ENCODE results near the gene ZNF716. TPM values are rescaled to one million over a fixed set of nuclear protein-coding genes. Genes with fewer than 3 reads are reported as not detected.

The ZNF716 gene
- total RNA-seq, 4 donors from 2014 or later, result not detected

DNA sequence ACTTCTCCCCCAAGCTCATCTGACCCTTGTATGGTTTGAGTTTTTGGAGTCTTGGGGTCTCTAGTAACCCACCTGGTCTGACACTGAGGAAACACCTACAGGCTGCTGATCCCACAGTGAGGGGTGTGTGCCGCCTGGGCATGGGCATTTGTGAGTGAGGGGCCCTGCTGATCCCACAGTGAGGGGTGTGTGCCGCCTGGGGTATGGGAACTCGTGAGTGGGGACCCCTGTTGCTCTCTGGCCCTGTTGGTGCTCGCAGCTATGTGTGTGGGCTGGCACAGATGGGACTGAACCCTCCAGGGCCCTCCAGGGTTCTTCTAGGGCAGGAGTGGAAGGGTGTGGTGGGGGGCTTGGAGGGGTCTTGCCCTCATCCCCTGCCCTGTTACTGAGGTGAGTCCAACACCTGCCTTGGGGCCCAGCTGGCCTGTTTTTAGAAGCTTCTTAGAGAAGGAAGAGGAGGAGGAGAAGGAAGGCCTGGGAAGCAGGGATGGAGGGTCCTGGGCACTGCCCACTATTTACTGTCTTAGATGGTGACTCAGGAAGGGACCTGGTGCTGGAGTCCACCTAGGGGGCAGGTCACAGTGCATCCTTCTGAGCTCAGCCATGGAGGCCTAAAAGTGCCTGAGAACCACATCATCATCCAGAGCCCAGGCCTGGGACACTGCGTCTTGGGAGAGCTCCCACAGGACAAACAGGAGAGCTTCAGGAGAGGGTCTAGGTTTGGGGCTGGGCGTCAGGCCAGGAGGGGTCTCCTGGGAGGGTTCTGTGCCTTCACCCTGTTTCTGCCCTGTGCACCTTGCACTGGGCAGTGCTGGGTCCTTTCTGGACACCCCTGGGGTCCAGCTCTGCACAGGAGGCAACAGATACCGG, 36.2 kb upstream of the ZNF716 start:
- WGBS, 2 donors (ENCODE audit: low coverage in 1 of 2), result 100% methylated on average over 1 of the region's 7 CpGs
- H3K27ac ChIP-seq, result no peak overlapping the region
- ATAC-seq, result no peak

DNA sequence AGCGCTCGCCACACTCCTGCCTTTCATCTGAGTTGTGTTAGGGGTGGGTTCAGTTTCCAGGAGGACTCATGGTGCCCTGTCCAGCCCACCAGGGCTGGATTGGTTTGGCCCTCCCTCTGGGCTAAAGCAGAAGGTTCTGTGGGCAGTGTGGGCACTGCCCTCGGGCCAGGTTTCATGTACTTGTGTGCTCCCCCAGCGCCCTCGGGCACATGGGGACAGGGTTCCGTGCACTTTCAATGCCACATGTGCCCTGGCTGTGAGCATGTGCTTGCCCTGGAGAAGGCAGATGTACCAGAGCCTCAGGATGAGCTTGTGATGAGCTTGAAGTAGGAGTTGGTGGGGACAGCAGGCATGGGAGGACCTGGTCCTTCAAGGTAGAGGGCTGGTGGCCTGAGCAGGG, 35.6 kb upstream of the ZNF716 start:
- no peaks in the 10 kb centered on the region for H3K36me3 ChIP-seq
- H3K9me3 ChIP-seq, result peaks cover 0 to 21% (median 0%) of the 10 kb centered on the region in 3 donors
- H3K4me3 ChIP-seq, result no peak overlapping the region
- no CpG with 5 or more reads among the region's 6 CpGs for WGBS, 2 donors (ENCODE audit: low coverage in 1 of 2)
- ATAC-seq, result no peak
- TF ChIP-seq, protein P1, sequence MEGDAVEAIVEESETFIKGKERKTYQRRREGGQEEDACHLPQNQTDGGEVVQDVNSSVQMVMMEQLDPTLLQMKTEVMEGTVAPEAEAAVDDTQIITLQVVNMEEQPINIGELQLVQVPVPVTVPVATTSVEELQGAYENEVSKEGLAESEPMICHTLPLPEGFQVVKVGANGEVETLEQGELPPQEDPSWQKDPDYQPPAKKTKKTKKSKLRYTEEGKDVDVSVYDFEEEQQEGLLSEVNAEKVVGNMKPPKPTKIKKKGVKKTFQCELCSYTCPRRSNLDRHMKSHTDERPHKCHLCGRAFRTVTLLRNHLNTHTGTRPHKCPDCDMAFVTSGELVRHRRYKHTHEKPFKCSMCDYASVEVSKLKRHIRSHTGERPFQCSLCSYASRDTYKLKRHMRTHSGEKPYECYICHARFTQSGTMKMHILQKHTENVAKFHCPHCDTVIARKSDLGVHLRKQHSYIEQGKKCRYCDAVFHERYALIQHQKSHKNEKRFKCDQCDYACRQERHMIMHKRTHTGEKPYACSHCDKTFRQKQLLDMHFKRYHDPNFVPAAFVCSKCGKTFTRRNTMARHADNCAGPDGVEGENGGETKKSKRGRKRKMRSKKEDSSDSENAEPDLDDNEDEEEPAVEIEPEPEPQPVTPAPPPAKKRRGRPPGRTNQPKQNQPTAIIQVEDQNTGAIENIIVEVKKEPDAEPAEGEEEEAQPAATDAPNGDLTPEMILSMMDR (IDR thresholded peaks at IDR 0.05), result no peak
- TF ChIP-seq EP300 (IDR thresholded peaks at IDR 0.05) (no peak), POLR2AphosphoS5 (IDR thresholded peaks at IDR 0.05) (no peak), POLR2A (IDR thresholded peaks at IDR 0.05) (no peak)
- no peak overlapping the region for H3K27ac ChIP-seq
- no peaks in the 10 kb centered on the region for H3K4me1 ChIP-seq
- H3K27me3 ChIP-seq, result no peaks in the 10 kb centered on the region

More for the DNA sequence above, 36.2 kb upstream of the ZNF716 start:
- no peak overlapping the region for H3K4me3 ChIP-seq
- H3K4me1 ChIP-seq, result no peaks in the 10 kb centered on the region
- no peaks in the 10 kb centered on the region for H3K27me3 ChIP-seq
- H3K36me3 ChIP-seq, result no peaks in the 10 kb centered on the region
- TF ChIP-seq EP300 (IDR thresholded peaks at IDR 0.05) (no peak), POLR2A (IDR thresholded peaks at IDR 0.05) (no peak), POLR2AphosphoS5 (IDR thresholded peaks at IDR 0.05) (no peak)
- TF ChIP-seq, protein P1 (IDR thresholded peaks at IDR 0.05), result no peak
- peaks cover 0 to 21% (median 0%) of the 10 kb centered on the region in 3 donors for H3K9me3 ChIP-seq

DNA sequence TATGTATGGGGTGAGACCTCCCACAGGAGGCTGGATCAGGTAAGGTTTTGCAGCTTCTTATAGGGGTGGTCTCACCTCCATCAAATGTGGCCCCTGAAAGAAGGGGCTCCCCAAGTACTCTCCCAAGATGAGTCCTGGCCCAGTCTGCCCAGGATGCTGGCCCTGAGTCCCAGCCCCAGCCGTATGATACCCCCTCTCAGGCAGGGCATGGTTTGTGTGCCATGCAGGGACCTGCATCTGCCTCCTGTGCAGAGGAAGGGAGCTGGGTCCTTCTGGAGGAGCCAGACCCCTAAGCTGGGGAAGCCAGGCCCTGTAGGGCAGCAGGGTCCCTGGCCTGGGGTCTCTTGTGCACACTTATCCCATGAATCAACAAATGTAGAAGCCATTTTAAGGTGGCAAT, 35.1 kb upstream of the ZNF716 start:
- ATAC-seq, result no peak
- Histone ChIP-seq H3K4me3 (no peak overlapping the region), H3K36me3 (no peaks in the 10 kb centered on the region), H3K27ac (no peak overlapping the region), H3K4me1 (no peaks in the 10 kb centered on the region), H3K27me3 (no peaks in the 10 kb centered on the region), H3K9me3 (peaks cover 0 to 21% (median 0%) of the 10 kb centered on the region in 3 donors)
- no CpG with 5 or more reads among the region's 1 CpG for WGBS, 2 donors (ENCODE audit: low coverage in 1 of 2)
- no peak for TF ChIP-seq EP300 (IDR thresholded peaks at IDR 0.05)

DNA sequence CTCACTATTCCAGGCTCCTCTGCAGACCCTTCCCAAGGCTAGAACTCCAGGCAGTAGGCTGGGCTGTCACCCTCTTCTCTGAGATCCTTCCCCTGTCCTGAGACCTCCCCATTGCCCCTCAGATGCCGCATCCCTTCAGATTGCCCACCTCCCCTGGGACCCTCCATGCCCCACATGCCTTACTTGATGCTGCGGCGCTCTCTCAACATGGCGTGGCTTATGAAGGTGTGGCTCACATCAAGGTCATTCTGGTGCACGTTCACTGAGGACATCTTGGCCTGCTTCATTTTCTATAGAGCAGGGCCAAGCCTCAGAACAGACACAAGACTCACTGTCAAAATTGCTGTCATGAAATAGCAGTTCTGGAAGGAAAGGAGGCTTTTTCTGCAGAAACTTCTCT, 34.7 kb upstream of the ZNF716 start:
- ATAC-seq, result no peak
- no peaks in the 10 kb centered on the region for H3K27me3 ChIP-seq
- no peak overlapping the region for H3K27ac ChIP-seq
- no peaks in the 10 kb centered on the region for H3K4me1 ChIP-seq
- peaks cover 0 to 21% (median 0%) of the 10 kb centered on the region in 3 donors for H3K9me3 ChIP-seq
- no peak overlapping the region for H3K4me3 ChIP-seq
- no peaks in the 10 kb centered on the region for H3K36me3 ChIP-seq
- no peak for TF ChIP-seq POLR2AphosphoS5 (IDR thresholded peaks at IDR 0.05)
- TF ChIP-seq POLR2A (IDR thresholded peaks at IDR 0.05), result no peak
- TF ChIP-seq, protein P1 (IDR thresholded peaks at IDR 0.05), result no peak
- no peak for TF ChIP-seq EP300 (IDR thresholded peaks at IDR 0.05)
- WGBS, 2 donors (ENCODE audit: low coverage in 1 of 2), result 60 to 75% methylated on average over 3 to 4 of the region's 5 CpGs

DNA sequence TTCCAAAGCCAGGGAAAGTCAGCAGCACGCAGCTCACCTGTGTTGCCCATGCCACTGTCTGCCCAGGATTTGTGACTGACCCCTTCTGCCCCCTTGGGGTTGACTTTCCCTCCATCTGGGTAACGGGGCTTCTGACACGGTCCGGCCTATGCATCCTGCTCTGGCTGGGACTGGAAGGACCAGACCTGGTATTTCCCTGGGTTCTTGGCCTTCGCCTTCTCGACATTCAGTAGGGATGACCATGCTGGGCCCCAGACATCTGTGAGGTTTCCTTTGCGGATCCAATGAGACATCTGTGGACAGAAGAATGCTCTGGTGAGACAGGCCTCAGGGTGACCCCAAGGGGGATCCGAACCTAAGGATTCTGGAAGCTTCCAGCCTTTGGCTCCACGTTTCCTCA, 34.2 kb upstream of the ZNF716 start:
- peaks cover 0 to 21% (median 0%) of the 10 kb centered on the region in 3 donors for H3K9me3 ChIP-seq
- no peaks in the 10 kb centered on the region for H3K4me1 ChIP-seq
- H3K36me3 ChIP-seq, result no peaks in the 10 kb centered on the region
- no peak overlapping the region for H3K4me3 ChIP-seq
- WGBS, 2 donors (ENCODE audit: low coverage in 1 of 2), result no CpG with 5 or more reads among the region's 9 CpGs
- no peak overlapping the region for H3K27ac ChIP-seq
- ATAC-seq, result no peak
- no peak for TF ChIP-seq POLR2AphosphoS5 (IDR thresholded peaks at IDR 0.05)
- no peak for TF ChIP-seq POLR2A (IDR thresholded peaks at IDR 0.05)
- no peak for TF ChIP-seq EP300 (IDR thresholded peaks at IDR 0.05)
- TF ChIP-seq, protein P1 (IDR thresholded peaks at IDR 0.05), result no peak
- no peaks in the 10 kb centered on the region for H3K27me3 ChIP-seq

Measured in gastroesophageal sphincter (tissue), 4 donors.